Adrenal gland (tissue), 12 donors: ENCODE data around the gene ZBTB2. TPM values are rescaled to one million over a fixed set of nuclear protein-coding genes. Genes with fewer than 3 reads are reported as not detected.
"Not testable (repeated sequence)": the region's sequence is repeated elsewhere in the genome, so short reads cannot be mapped to it uniquely, and the experiment has no call there.

ENCODE experiments used
- DNase-seq, 7 donors: peaks; one replicate each; pipeline ENCODE4 v3.0.0-alpha.2; 2019 to 2020
- H3K27ac ChIP-seq, 5 donors: fragments of 200-600 bp; sonication (generic) in 4 of 5; 1 replicate in 3 of 5; 2 replicates in 2 of 5; pipeline versions ENCODE4 v1.5.1 to v1.8.0; 2016 to 2020; ENCODE audit warnings: mild to moderate bottlenecking in 1 of 5
- H3K27me3 ChIP-seq: fragments of 200-600 bp; 2 replicates; pipeline ENCODE4 v1.8.0; 2021
- H3K36me3 ChIP-seq, 2 donors: fragments of 200-600 bp; replicated peaks in 1 of 2; 1 replicate in 1 of 2; 2 replicates in 1 of 2; pipeline versions ENCODE4 v1.5.1 to v1.8.0; 2018 to 2022
- H3K4me1 ChIP-seq, 2 donors: fragments of 200-600 bp; replicated peaks in 1 of 2; 1 replicate in 1 of 2; 2 replicates in 1 of 2; pipeline versions ENCODE4 v1.5.1 to v1.8.0; 2018 to 2021
- H3K4me3 ChIP-seq, 4 donors: fragments of 200-600 bp; sonication (generic) in 3 of 4; one replicate each; pipeline ENCODE4 v1.5.1; 2016 to 2018
- H3K9me3 ChIP-seq, 3 donors: fragments of 200-600 bp; sonication (generic) in 1 of 3; replicated peaks in 1 of 3; 1 replicate in 2 of 3; 2 replicates in 1 of 3; pipeline versions ENCODE4 v1.5.1 to v1.8.0; 2016 to 2021
- POLR2A ChIP-seq, 2 donors: fragments of 450-650 bp; IDR thresholded peaks; one replicate each; pipeline ENCODE4 v1.6.1; 2017; ENCODE audit warnings: antibody characterized with exemption in 2 of 2, mild to moderate bottlenecking in 2 of 2, moderate library complexity in 1 of 2
- WGBS, 4 donors: extraction: QIAGEN DNeasy Blood & Tissue Kit in 2 of 4; methylation state at CpG; one replicate each; pipeline versions ENCODE4 v1.1.5 to v1.1.7; 2013 to 2017; 5-methylcytosine and 5-hydroxymethylcytosine counted together
- intact Hi-C, 2 donors: fragments of 100-400 bp; cut with DNase I; formaldehyde crosslinking; loops; one replicate each; pipeline versions ENCODE4 v1.14.1 to v1.15.0; 2022 to 2023
- polyA plus RNA-seq, 3 donors: library from polyadenylated mRNA; stranded (reverse); fragments of 200-250 nt in 2 of 3; fragments of 350-450 nt in 1 of 3; fragmentation: Illumina TruSeq in 1 of 3; extraction: RNeasy Lipid Tissue Mini Kit (QIAGEN cat#74804) in 1 of 3; gene quantifications; one replicate each; pipeline ENCODE4 v1.2.3, GENCODE V29; 2013 to 2014
- small RNA-seq, 2 donors: library from RNA; depleted of rRNA; stranded (forward); fragments of <200 nt; gene quantifications; one replicate each; pipeline ENCODE3, GENCODE V24; 2016
- total RNA-seq, 9 donors: library from RNA; depleted of rRNA in 4 of 9; stranded (reverse); fragments of >200 nt in 4 of 9; fragments of 120-200 nt in 1 of 9; fragmentation: NEBNext Ultra II Directional in 1 of 9; extraction: Animal tissue kit (Norgen Biotek cat#: 25700) in 1 of 9; gene quantifications; one replicate each; pipeline versions ENCODE4 v1.1.0 to v1.2.4, GENCODE V29; 2013 to 2023
- TF ChIP-seq, protein P1 (sequence below), 6 experiments: fragments of 450-650 bp in 4 of 6; fragments of 200-600 bp in 2 of 6; sonication (generic) in 1 of 6; IDR thresholded peaks; 1 replicate in 5 of 6; 2 replicates in 1 of 6; pipeline versions ENCODE4 v1.5.1 to v1.8.0; 2016 to 2021; ENCODE audit warnings: antibody characterized with exemption in 6 of 6, mild to moderate bottlenecking in 2 of 6, moderate library complexity in 1 of 6
- donor health status: healthy with polysubstance abuse.
- donor health status: Bipolar disorder and iron deficiency.
- donor health status: DM: yes; HTN: yes; CAD: no.
- donor health status: DM: no; HTN: no; CAD: no.
- donor health status: DM: no; HTN: no; CAD: no.
- donor health status: DM: yes; HTN: yes; CAD: no.

The ZBTB2 gene
- total and polyA plus RNA-seq, 12 donors, result 4.9 to 11.3 (median 8.6) TPM

DNA sequence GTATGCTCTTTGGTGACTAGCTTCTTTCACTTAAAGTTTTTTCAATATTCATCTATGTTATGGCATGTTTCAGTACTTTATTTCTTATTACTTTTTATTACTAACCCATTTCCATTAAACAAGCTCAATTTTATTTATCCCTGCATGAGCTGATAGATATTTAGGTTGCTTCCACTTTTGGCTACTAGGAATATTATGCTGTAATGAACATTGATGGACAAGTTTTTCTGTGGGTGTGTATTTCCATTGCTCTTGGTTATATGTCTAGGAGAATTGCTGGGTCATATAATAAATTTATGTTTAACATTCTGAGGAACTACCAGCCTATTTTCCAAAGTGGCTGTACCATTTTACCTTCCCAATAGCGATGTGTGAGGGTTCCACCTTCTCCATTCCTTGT, 69.9 kb downstream of the ZBTB2 start:
- Histone ChIP-seq H3K27me3 (no peaks in the 10 kb centered on the region), H3K4me1 (peaks cover 4 to 24% of the 10 kb centered on the region in 2 donors), H3K4me3 (no peak overlapping the region), H3K36me3 (no peaks in the 10 kb centered on the region), H3K27ac (no peak overlapping the region), H3K9me3 (no peaks in the 10 kb centered on the region)
- intact Hi-C loops, result loop anchor here in 1 of 2 donors (5.0 kb wide), 1 partner anchor 309 kb away; no protein-coding TSS in a partner anchor
- TF ChIP-seq POLR2A (IDR thresholded peaks at IDR 0.05), result no peak
- WGBS, 4 donors, result 96 to 100% (median 100%) methylated on average over 1 of the region's 1 CpG
- no peak for DNase-seq

DNA sequence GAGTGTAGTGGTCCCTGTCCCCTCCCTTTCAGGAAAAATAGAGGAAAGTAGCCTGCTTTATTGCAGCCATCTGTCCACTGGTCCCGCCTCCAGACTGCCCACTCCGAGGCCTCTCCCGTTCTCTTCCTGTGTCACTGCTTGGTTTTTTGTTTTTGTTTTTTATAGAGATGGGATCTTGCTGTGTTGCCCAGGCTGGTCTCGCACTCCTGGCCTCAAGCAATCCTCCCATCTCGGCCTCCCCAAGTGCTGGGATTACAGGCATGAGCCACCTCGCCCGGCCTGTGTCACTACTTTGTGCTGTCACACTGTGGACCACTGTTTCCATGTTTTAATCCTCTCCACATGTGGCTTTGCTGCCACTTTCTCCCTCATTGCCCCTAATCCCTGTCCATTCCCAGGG, 71.2 kb downstream of the ZBTB2 start:
- intact Hi-C loops, result loop anchor here in 1 of 2 donors (5.0 kb wide), 1 partner anchor 308 kb away; no protein-coding TSS in a partner anchor
- Histone ChIP-seq H3K27me3 (no peaks in the 10 kb centered on the region), H3K9me3 (no peaks in the 10 kb centered on the region), H3K4me3 (no peak overlapping the region), H3K27ac (no peak overlapping the region), H3K36me3 (no peaks in the 10 kb centered on the region), H3K4me1 (peaks cover under 1 to 15% of the 10 kb centered on the region in 2 donors)
- TF ChIP-seq, protein P1, sequence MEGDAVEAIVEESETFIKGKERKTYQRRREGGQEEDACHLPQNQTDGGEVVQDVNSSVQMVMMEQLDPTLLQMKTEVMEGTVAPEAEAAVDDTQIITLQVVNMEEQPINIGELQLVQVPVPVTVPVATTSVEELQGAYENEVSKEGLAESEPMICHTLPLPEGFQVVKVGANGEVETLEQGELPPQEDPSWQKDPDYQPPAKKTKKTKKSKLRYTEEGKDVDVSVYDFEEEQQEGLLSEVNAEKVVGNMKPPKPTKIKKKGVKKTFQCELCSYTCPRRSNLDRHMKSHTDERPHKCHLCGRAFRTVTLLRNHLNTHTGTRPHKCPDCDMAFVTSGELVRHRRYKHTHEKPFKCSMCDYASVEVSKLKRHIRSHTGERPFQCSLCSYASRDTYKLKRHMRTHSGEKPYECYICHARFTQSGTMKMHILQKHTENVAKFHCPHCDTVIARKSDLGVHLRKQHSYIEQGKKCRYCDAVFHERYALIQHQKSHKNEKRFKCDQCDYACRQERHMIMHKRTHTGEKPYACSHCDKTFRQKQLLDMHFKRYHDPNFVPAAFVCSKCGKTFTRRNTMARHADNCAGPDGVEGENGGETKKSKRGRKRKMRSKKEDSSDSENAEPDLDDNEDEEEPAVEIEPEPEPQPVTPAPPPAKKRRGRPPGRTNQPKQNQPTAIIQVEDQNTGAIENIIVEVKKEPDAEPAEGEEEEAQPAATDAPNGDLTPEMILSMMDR (IDR thresholded peaks at IDR 0.05), result no peak
- no peak for TF ChIP-seq POLR2A (IDR thresholded peaks at IDR 0.05)
- 90 to 93% (median 91%) methylated on average over 7 of the region's 7 CpGs for WGBS, 4 donors
- no peak for DNase-seq

DNA sequence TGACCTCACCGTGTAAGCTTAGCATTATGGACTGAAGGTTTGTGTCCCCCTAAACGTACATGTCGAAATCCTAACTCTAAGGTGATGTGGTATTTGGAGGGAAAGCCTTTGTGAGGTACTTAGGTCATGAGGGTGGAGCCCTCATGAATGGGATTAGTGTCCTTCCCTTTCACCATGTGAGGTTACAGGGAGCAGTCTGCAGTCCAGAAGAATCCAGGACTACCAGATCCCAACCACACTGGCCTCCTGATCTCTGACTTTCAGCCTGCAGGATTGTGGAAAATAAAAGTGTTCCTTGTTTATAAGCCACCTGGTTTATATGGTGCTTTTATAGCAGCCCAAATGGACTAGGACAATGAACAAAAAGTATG, 73.4 kb downstream of the ZBTB2 start:
- no peaks in the 10 kb centered on the region for H3K9me3 ChIP-seq
- no peaks in the 10 kb centered on the region for H3K27me3 ChIP-seq
- intact Hi-C loops, result no loop called here
- DNase-seq, result no peak
- H3K36me3 ChIP-seq, result no peaks in the 10 kb centered on the region
- H3K27ac ChIP-seq, result no peak overlapping the region
- H3K4me3 ChIP-seq, result no peak overlapping the region
- WGBS, 4 donors, result 66 to 75% (median 69%) methylated on average over 3 of the region's 3 CpGs
- TF ChIP-seq, protein P1 (IDR thresholded peaks at IDR 0.05), result no peak
- TF ChIP-seq POLR2A (IDR thresholded peaks at IDR 0.05), result no peak
- H3K4me1 ChIP-seq, result no peaks in the 10 kb centered on the region

DNA sequence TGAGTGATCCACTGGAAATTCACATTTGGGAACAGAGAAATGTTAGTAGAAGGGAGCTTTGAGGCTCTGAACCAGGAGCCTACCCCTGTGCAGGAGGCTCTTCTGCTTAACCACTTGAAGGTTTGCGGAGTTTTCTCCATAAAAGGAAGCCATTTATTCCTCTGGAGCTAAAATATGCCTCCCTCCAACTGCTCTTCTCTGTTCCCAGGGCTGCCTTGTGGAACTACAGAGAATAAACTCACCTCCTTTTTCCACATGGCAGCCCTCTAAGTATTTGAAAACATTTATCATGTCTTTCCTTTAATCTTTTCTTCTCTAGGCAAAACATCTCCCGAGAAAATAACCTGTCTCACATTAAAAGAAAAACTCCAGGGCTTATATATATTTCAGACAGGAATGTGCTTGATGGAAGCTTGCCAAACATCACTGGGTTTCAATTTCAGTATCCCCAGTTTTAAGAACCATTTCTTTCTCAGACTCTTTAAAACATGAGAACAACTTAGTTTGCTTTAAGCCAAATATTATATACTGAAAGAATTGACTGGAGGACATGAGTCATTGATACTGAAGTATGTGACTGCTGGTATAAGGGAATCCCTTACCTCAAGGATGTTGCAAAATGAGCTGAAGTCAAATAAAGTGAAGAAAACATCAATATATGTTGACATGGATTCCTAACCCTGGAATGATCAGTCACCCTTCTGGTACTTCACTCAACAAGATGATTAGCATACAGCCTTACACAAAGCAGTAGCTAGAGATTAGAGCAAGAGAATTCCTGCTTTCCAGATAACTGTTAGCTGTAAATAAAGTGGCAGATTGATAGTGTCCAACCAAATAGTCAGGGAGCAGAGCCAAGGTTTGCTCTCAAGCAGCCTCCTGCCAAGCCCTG, 74.0 kb downstream of the ZBTB2 start:
- Histone ChIP-seq H3K27me3 (no peaks in the 10 kb centered on the region), H3K9me3 (no peaks in the 10 kb centered on the region), H3K4me1 (no peaks in the 10 kb centered on the region), H3K4me3 (no peak overlapping the region), H3K27ac (no peak overlapping the region), H3K36me3 (no peaks in the 10 kb centered on the region)
- 70 to 72% (median 71%) methylated on average over 2 of the region's 2 CpGs for WGBS, 4 donors
- intact Hi-C loops, result no loop called here
- no peak for TF ChIP-seq POLR2A (IDR thresholded peaks at IDR 0.05)
- TF ChIP-seq, protein P1 (IDR thresholded peaks at IDR 0.05), result no peak
- no peak for DNase-seq

DNA sequence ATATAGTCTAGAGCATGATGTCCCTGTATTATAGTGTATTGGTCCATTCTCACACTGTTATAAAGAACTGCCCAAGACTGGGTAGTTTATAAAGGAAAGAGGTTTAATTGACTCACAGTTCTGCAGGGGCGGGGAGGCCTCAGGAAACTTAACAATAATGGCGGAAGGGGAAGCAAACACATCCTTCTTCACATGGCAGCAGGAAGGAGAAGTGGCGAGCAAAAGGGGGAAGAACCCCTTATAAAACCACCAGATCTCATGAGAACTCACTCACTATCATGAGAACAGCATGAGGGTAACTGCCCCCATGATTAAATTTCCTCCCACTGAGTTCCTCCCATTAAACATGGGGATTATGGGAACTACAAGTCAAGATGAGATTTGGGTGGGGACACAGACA, 75.7 kb downstream of the ZBTB2 start:
- H3K36me3 ChIP-seq, H3K4me1 ChIP-seq, H3K27ac ChIP-seq, DNase-seq, H3K27me3 ChIP-seq, H3K9me3 ChIP-seq, intact Hi-C loops, H3K4me3 ChIP-seq: not testable (repeated sequence)
- WGBS, 4 donors, result 73 to 82% (median 79%) methylated on average over 3 of the region's 3 CpGs

Small RNA genes lying within 50 kb of the gene (small RNA-seq; reads per million reads assigned to genes)
- 0 reads per million in 2 donors for gene RF00019

Other genes starting within 250 kb of the ZBTB2 start
- gene AKAP12, start 151.6 kb downstream of the ZBTB2 start, total RNA-seq, result 10 to 100 TPM; 19.4 to 46.1 (median 27.7) TPM
- 10 to 100 TPM; 10.8 to 16.7 (median 15.2) TPM for gene AKAP12, start 151.6 kb downstream of the ZBTB2 start, polyA plus RNA-seq
- 10 to 100 TPM; 19.1 to 62.4 (median 25.3) TPM for gene RMND1, start 60.6 kb upstream of the ZBTB2 start, total RNA-seq
- 10 to 100 TPM; 24.7 to 30.2 (median 29.4) TPM for gene RMND1, start 60.6 kb upstream of the ZBTB2 start, polyA plus RNA-seq
- gene CCDC170, start 102.5 kb upstream of the ZBTB2 start, total RNA-seq, result 10 to 100 TPM in 3 of 9 donors, 1 to 10 TPM in 6; 2.0 to 13.5 (median 9.1) TPM
- 1 to 10 TPM; 3.5 to 5.4 (median 5.0) TPM for gene CCDC170, start 102.5 kb upstream of the ZBTB2 start, polyA plus RNA-seq